Measurements from ENCODE around the gene TRIP11. TPM values are rescaled to one million over a fixed set of nuclear protein-coding genes. Genes with fewer than 3 reads are reported as not detected.

Gene TRIP11
- total RNA-seq, 5 donors from 2014 or later (not counting 1 experiment from before 2014, with no cell fraction given), result 52.7 to 58.3 (median 54.8) TPM

DNA sequence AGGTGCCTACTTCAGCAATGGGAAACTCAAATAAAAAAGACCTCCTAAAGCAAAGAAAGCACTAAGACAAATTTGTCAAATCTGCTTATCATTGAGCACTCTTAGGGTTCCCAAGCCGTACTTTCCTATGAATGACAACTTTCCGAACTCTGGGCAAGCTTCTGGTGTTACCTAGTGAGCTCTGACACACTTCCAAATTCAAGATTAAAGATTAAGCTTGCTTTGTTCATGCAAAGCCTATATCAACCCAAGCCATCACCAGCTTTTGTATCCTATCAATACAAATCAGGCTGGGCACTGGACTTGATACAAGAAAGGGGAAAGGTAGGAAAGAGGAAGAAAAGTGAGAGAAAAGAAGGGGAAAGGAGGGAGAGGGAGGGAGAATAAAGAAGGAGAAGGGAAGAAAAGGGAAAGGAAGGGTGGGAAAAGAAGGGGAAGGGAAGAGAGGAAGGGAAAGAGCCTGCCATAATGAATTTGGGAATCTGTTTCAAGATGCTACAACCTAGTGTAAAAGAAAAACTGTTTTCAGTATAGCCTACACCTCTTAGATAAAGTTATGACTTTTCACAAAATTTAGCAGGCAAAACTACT, 68.6 kb downstream of the TRIP11 start:
- Mint-ChIP-seq H3K4me1 (peaks cover 10 to 18% (median 12%) of the 10 kb centered on the region in 3 donors), H3K9me3 (no peaks in the 10 kb centered on the region), H3K4me3 (no peak overlapping the region), H3K27me3 (no peaks in the 10 kb centered on the region), H3K36me3 (peaks cover 38% of the 10 kb centered on the region), H3K27ac (peak overlapping the region in 1 of 2 donors; percentile 24)
- no peaks in the 10 kb centered on the region for H3K27me3 ChIP-seq (replicated peaks in 1 of 2; ENCODE audit: control insufficient read depth in 2 of 2, extremely low read depth in 1 of 2, insufficient read depth in 2 of 2, low read length in 1 of 2)
- H3K27ac ChIP-seq (ENCODE audit: low read length), result no peak overlapping the region
- 92% methylated on average over 2 of the region's 2 CpGs for WGBS (ENCODE audit: insufficient coverage)
- no peak overlapping the region for H3K4me3 ChIP-seq (ENCODE audit: control insufficient read depth in 1 of 2, extremely low read depth in 1 of 2, low read length in 1 of 2)
- ChIA-PET POLR2A (no interaction called here), CTCF (no interaction called here)
- no peaks in the 10 kb centered on the region for H3K9me3 ChIP-seq
- H3K36me3 ChIP-seq (ENCODE audit: control insufficient read depth in 2 of 2, extremely low read depth in 1 of 2, insufficient read depth in 1 of 2, low read length in 1 of 2), result peaks cover 4 to 49% of the 10 kb centered on the region in 2 donors
- H3K4me1 ChIP-seq (ENCODE audit: control insufficient read depth in 1 of 2, extremely low read depth in 1 of 2, insufficient read depth in 2 of 2, low read length in 2 of 2), result peaks cover 0 to 5% of the 10 kb centered on the region in 2 experiments
- ATAC-seq (replicated peaks in 1 of 4) (no peak), DNase-seq (no peak)

- H3K27ac Mint-ChIP-seq, result peak overlapping the region; percentile 75 to 78
- ATAC-seq (replicated peaks in 1 of 4) (peak; percentile 81 to 99 (median 88)), DNase-seq (peak in 31 of 35 experiments; percentile 7 to 66 (median 39))
- peaks cover 29% of the 10 kb centered on the region for H3K36me3 Mint-ChIP-seq
- H3K9me3 ChIP-seq, result no peaks in the 10 kb centered on the region
- no peaks in the 10 kb centered on the region for H3K9me3 Mint-ChIP-seq
- peak overlapping the region; percentile 23 for H3K27ac ChIP-seq (ENCODE audit: low read length)
- peak overlapping the region in 1 of 3 donors; percentile 55 for H3K4me3 Mint-ChIP-seq
- WGBS (ENCODE audit: insufficient coverage), result 40% methylated on average over 2 of the region's 6 CpGs
- no peak overlapping the region for H3K4me3 ChIP-seq (ENCODE audit: control insufficient read depth in 1 of 2, extremely low read depth in 1 of 2, low read length in 1 of 2)
- CTCF ChIA-PET, result interaction anchor here in 1 of 2 donors (0.7 kb wide), 1 partner anchor 791 kb away, joined by 3 read pairs; no protein-coding TSS in a partner anchor
- POLR2A ChIA-PET, result no interaction called here
- H3K27me3 ChIP-seq (replicated peaks in 1 of 2; ENCODE audit: control insufficient read depth in 2 of 2, extremely low read depth in 1 of 2, insufficient read depth in 2 of 2, low read length in 1 of 2), result no peaks in the 10 kb centered on the region
- peaks cover 10 to 18% (median 12%) of the 10 kb centered on the region in 3 donors for H3K4me1 Mint-ChIP-seq
- H3K27me3 Mint-ChIP-seq, result no peaks in the 10 kb centered on the region
- H3K4me1 ChIP-seq (ENCODE audit: control insufficient read depth in 1 of 2, extremely low read depth in 1 of 2, insufficient read depth in 2 of 2, low read length in 2 of 2), result peaks cover 0 to 5% of the 10 kb centered on the region in 2 experiments
- peaks cover 4 to 36% of the 10 kb centered on the region in 2 donors for H3K36me3 ChIP-seq (ENCODE audit: control insufficient read depth in 2 of 2, extremely low read depth in 1 of 2, insufficient read depth in 1 of 2, low read length in 1 of 2)
Observed at GRCh38 chr14:91968280-91968679, 71.6 kb downstream of the TRIP11 start.

GRCh38 chr14:91964724-91965123, 75.1 kb downstream of the TRIP11 start:
- Histone ChIP-seq H3K4me3 (ENCODE audit: control insufficient read depth in 1 of 2, extremely low read depth in 1 of 2, low read length in 1 of 2) (no peak overlapping the region), H3K4me1 (ENCODE audit: control insufficient read depth in 1 of 2, extremely low read depth in 1 of 2, insufficient read depth in 2 of 2, low read length in 2 of 2) (peaks cover 0 to 5% of the 10 kb centered on the region in 2 experiments), H3K27me3 (replicated peaks in 1 of 2; ENCODE audit: control insufficient read depth in 2 of 2, extremely low read depth in 1 of 2, insufficient read depth in 2 of 2, low read length in 1 of 2) (no peaks in the 10 kb centered on the region), H3K9me3 (no peaks in the 10 kb centered on the region), H3K27ac (ENCODE audit: low read length) (no peak overlapping the region), H3K36me3 (ENCODE audit: control insufficient read depth in 2 of 2, extremely low read depth in 1 of 2, insufficient read depth in 1 of 2, low read length in 1 of 2) (peaks cover 4 to 17% of the 10 kb centered on the region in 2 donors)
- WGBS (ENCODE audit: insufficient coverage), result 75% methylated on average over 4 of the region's 4 CpGs
- Mint-ChIP-seq H3K4me3 (no peak overlapping the region), H3K27me3 (no peaks in the 10 kb centered on the region), H3K4me1 (peaks cover 10 to 18% (median 12%) of the 10 kb centered on the region in 3 donors), H3K9me3 (no peaks in the 10 kb centered on the region), H3K27ac (no peak overlapping the region), H3K36me3 (peaks cover 13% of the 10 kb centered on the region)
- ChIA-PET POLR2A (interaction anchor here in 1 of 2 donors (0.6 kb wide), 1 partner anchor 70 kb away, joined by 4 read pairs; no protein-coding TSS in a partner anchor), CTCF (no interaction called here)
- ATAC-seq (replicated peaks in 1 of 4) (no peak), DNase-seq (no peak)

- Histone ChIP-seq H3K27ac (ENCODE audit: low read length) (no peak overlapping the region), H3K4me3 (ENCODE audit: control insufficient read depth in 1 of 2, extremely low read depth in 1 of 2, low read length in 1 of 2) (no peak overlapping the region), H3K4me1 (ENCODE audit: control insufficient read depth in 1 of 2, extremely low read depth in 1 of 2, insufficient read depth in 2 of 2, low read length in 2 of 2) (peaks cover 0 to 4% of the 10 kb centered on the region in 2 experiments), H3K36me3 (ENCODE audit: control insufficient read depth in 2 of 2, extremely low read depth in 1 of 2, insufficient read depth in 1 of 2, low read length in 1 of 2) (peaks cover 0 to 11% of the 10 kb centered on the region in 2 donors), H3K9me3 (no peaks in the 10 kb centered on the region), H3K27me3 (replicated peaks in 1 of 2; ENCODE audit: control insufficient read depth in 2 of 2, extremely low read depth in 1 of 2, insufficient read depth in 2 of 2, low read length in 1 of 2) (no peaks in the 10 kb centered on the region)
- no CpG with 5 or more reads among the region's 1 CpG for WGBS (ENCODE audit: insufficient coverage)
- Mint-ChIP-seq H3K4me1 (peaks cover 8 to 11% (median 8%) of the 10 kb centered on the region in 3 donors), H3K27me3 (no peaks in the 10 kb centered on the region), H3K4me3 (no peak overlapping the region), H3K27ac (no peak overlapping the region), H3K9me3 (no peaks in the 10 kb centered on the region), H3K36me3 (peaks cover 8% of the 10 kb centered on the region)
- CTCF ChIA-PET, result no interaction called here
- ATAC-seq (replicated peaks in 1 of 4) (no peak), DNase-seq (no peak)
- POLR2A ChIA-PET, result interaction anchor here (0.6 kb wide), 3 partner anchors 71 to 258 kb away, joined by 3 to 4 read pairs (median 3); no protein-coding TSS in a partner anchor
Observed at GRCh38 chr14:91964011-91964410, 75.8 kb downstream of the TRIP11 start.

DNA sequence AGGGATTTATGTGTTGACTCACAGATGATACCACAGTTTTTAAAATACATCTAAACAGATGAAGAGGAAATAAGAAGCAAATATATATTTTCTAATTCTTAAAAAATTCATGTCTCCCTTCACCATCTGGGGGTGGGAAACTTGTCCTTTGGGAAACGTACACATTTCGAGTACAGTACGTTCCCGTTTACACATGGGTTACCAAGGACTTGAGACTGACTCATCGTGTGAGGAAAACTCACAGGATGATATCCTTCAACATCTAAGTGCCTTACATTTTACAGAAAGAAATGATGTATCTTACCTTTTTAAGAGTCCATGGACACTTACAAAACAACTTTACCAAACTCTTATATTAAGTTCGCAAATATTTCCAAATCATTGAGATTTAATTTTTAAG, 76.4 kb downstream of the TRIP11 start:
- Histone ChIP-seq H3K4me1 (ENCODE audit: control insufficient read depth in 1 of 2, extremely low read depth in 1 of 2, insufficient read depth in 2 of 2, low read length in 2 of 2) (no peaks in the 10 kb centered on the region), H3K9me3 (no peaks in the 10 kb centered on the region), H3K27me3 (replicated peaks in 1 of 2; ENCODE audit: control insufficient read depth in 2 of 2, extremely low read depth in 1 of 2, insufficient read depth in 2 of 2, low read length in 1 of 2) (peaks cover 0 to under 1% of the 10 kb centered on the region in 2 experiments), H3K4me3 (ENCODE audit: control insufficient read depth in 1 of 2, extremely low read depth in 1 of 2, low read length in 1 of 2) (no peak overlapping the region), H3K27ac (ENCODE audit: low read length) (no peak overlapping the region), H3K36me3 (ENCODE audit: control insufficient read depth in 2 of 2, extremely low read depth in 1 of 2, insufficient read depth in 1 of 2, low read length in 1 of 2) (peaks cover 0 to 5% of the 10 kb centered on the region in 2 donors)
- no peak for DNase-seq
- Mint-ChIP-seq H3K4me1 (peaks cover 3 to 6% (median 3%) of the 10 kb centered on the region in 3 donors), H3K9me3 (no peaks in the 10 kb centered on the region), H3K27ac (no peak overlapping the region), H3K4me3 (no peak overlapping the region), H3K36me3 (peaks cover 3% of the 10 kb centered on the region), H3K27me3 (no peaks in the 10 kb centered on the region)
- ChIA-PET POLR2A (no interaction called here), CTCF (no interaction called here)
- no peak for ATAC-seq (replicated peaks in 1 of 4)
- 83% methylated on average over 1 of the region's 6 CpGs for WGBS (ENCODE audit: insufficient coverage)

GRCh38 chr14:91961297-91962220, 78.3 kb downstream of the TRIP11 start:
- H3K36me3 Mint-ChIP-seq, result no peaks in the 10 kb centered on the region
- Histone ChIP-seq H3K9me3 (no peaks in the 10 kb centered on the region), H3K27me3 (replicated peaks in 1 of 2; ENCODE audit: control insufficient read depth in 2 of 2, extremely low read depth in 1 of 2, insufficient read depth in 2 of 2, low read length in 1 of 2) (peaks cover 0 to 9% of the 10 kb centered on the region in 2 experiments), H3K27ac (ENCODE audit: low read length) (no peak overlapping the region), H3K4me3 (ENCODE audit: control insufficient read depth in 1 of 2, extremely low read depth in 1 of 2, low read length in 1 of 2) (no peak overlapping the region), H3K36me3 (ENCODE audit: control insufficient read depth in 2 of 2, extremely low read depth in 1 of 2, insufficient read depth in 1 of 2, low read length in 1 of 2) (no peaks in the 10 kb centered on the region), H3K4me1 (ENCODE audit: control insufficient read depth in 1 of 2, extremely low read depth in 1 of 2, insufficient read depth in 2 of 2, low read length in 2 of 2) (no peaks in the 10 kb centered on the region)
- ATAC-seq (replicated peaks in 1 of 4) (no peak), DNase-seq (no peak)
- peaks cover 0 to 8% of the 10 kb centered on the region in 2 donors for H3K27me3 Mint-ChIP-seq
- no peaks in the 10 kb centered on the region for H3K4me1 Mint-ChIP-seq
- WGBS (ENCODE audit: insufficient coverage), result 80% methylated on average over 6 of the region's 14 CpGs
- no peak overlapping the region for H3K27ac Mint-ChIP-seq
- H3K9me3 Mint-ChIP-seq, result no peaks in the 10 kb centered on the region
- ChIA-PET POLR2A (no interaction called here), CTCF (interaction anchor here in 1 of 2 donors (0.7 kb wide), 1 partner anchor 29 kb away, joined by 4 read pairs; no protein-coding TSS in a partner anchor)
- no peak overlapping the region for H3K4me3 Mint-ChIP-seq
